K562 (cell line): Measurements from ENCODE around the gene IFI16. TPM values are rescaled to one million over a fixed set of nuclear protein-coding genes. Genes with fewer than 3 reads are reported as not detected.

Experiments used
- ARID1B ChIP-seq: fragments of 450-650 bp; IDR thresholded peaks from 2 replicates; pipeline ENCODE4 v1.6.1; 2016; ENCODE audit warnings: antibody characterized with exemption, mild to moderate bottlenecking, inconsistent platforms
- CBX1 ChIP-seq: sonication (generic); IDR thresholded peaks from 2 replicates; pipeline ENCODE4 v1.6.1; 2016; ENCODE audit warnings: antibody characterized with exemption, low read depth, mild to moderate bottlenecking
- JUNB ChIP-seq: fragments of 450-650 bp; formaldehyde crosslinking; conservative IDR thresholded peaks from 2 replicates; pipeline ENCODE4 v1.4.0; 2020; ENCODE audit warnings: mild to moderate bottlenecking
- MCM2 ChIP-seq: fragments of 450-650 bp; IDR thresholded peaks from 2 replicates; pipeline ENCODE4 v1.6.1; 2017; ENCODE audit warnings: low read depth, mild to moderate bottlenecking
- MEIS2 ChIP-seq: fragments of 450-650 bp; IDR thresholded peaks from 2 replicates; pipeline ENCODE4 v1.6.1; 2014; ENCODE audit warnings: mild to moderate bottlenecking; ENCODE audit not compliant: partially characterized antibody
- MYBL2 ChIP-seq, 2 experiments: fragments of 450-650 bp in 1 of 2; sonication (generic) in 1 of 2; formaldehyde crosslinking in 1 of 2; IDR thresholded peaks; 2 replicates each; pipeline versions ENCODE4 v1.6.1 to v1.8.1; 2017 to 2022; ENCODE audit warnings: borderline replicate concordance in 1 of 2, inconsistent platforms in 1 of 2, low read depth in 1 of 2, mild to moderate bottlenecking in 1 of 2, missing genetic modification reagents in 1 of 2, moderate library complexity in 1 of 2
- NBN ChIP-seq: fragments of 450-650 bp; IDR thresholded peaks from 2 replicates; pipeline ENCODE4 v1.6.1; 2016; ENCODE audit warnings: low read depth, mild to moderate bottlenecking
- NR1H2 ChIP-seq: sonication (generic); formaldehyde crosslinking; IDR thresholded peaks from 2 replicates; pipeline ENCODE4 v1.4.0; 2020; ENCODE audit warnings: mild to moderate bottlenecking, missing genetic modification reagents
- NUFIP1 ChIP-seq: fragments of 450-650 bp; IDR thresholded peaks from 2 replicates; pipeline ENCODE4 v1.6.1; 2018; ENCODE audit not compliant: partially characterized antibody
- RUNX1 ChIP-seq: sonication (generic); IDR thresholded peaks from 2 replicates; pipeline ENCODE4 v1.6.1; 2016; ENCODE audit warnings: antibody characterized with exemption, low read depth
- TAF1 ChIP-seq: IDR thresholded peaks from 2 replicates; pipeline ENCODE4 v1.6.1; 2011; ENCODE audit warnings: mild to moderate bottlenecking, low read length, moderate library complexity; ENCODE audit not compliant: insufficient read depth, control insufficient read depth, severe bottlenecking; ENCODE audit errors: extremely low read depth
- YY1 ChIP-seq, 3 experiments: IDR thresholded peaks; 2 replicates each; pipeline ENCODE4 v1.6.1; 2011; ENCODE audit warnings: low read length in 2 of 3, mild to moderate bottlenecking in 2 of 3, moderate library complexity in 2 of 3, borderline replicate concordance in 1 of 3, control low read depth in 1 of 3, low read depth in 1 of 3; ENCODE audit not compliant: insufficient read depth in 3 of 3, insufficient replicate concordance in 2 of 3, control insufficient read depth in 1 of 3, insufficient read length in 1 of 3; ENCODE audit errors: extremely low read depth in 1 of 3
- ZC3H4 ChIP-seq: sonication (generic); formaldehyde crosslinking; IDR thresholded peaks from 2 replicates; pipeline ENCODE4 v1.9.0; 2021; ENCODE audit warnings: missing genetic modification reagents, borderline replicate concordance
- ZNF140 ChIP-seq: fragments of 250-450 bp; sonication (Bioruptor Pico); IDR thresholded peaks from 2 replicates; pipeline ENCODE4 v1.8.0; 2021; ENCODE audit warnings: moderate library complexity, mild to moderate bottlenecking, inconsistent platforms
- ZNF212 ChIP-seq: fragments of 450-650 bp; formaldehyde crosslinking; IDR thresholded peaks from 2 replicates; pipeline ENCODE4 v1.4.0; 2020; ENCODE audit warnings: mild to moderate bottlenecking
- ZNF274 ChIP-seq: IDR thresholded peaks from 2 replicates; pipeline ENCODE4 v1.6.1; 2011; ENCODE audit warnings: low read depth, mild to moderate bottlenecking, low read length, moderate library complexity, borderline replicate concordance
- ZNF668 ChIP-seq: fragments of 250-450 bp; sonication (Bioruptor Pico); IDR thresholded peaks from 2 replicates; pipeline ENCODE4 v1.8.0; 2022; ENCODE audit warnings: mild to moderate bottlenecking, inconsistent platforms
- polyA plus RNA-seq, 8 experiments: library from polyadenylated mRNA; depleted of rRNA in 4 of 8; stranded (reverse) in 5 of 8; unstranded in 3 of 8; fragments of >200 nt; fragmentation: Nextera tagmentation in 2 of 8; fragmentation: Illumina TruSeq in 1 of 8; extraction: Ambion mirVana in 2 of 8; extraction: Trizol in 1 of 8; gene quantifications; 2 replicates each; pipeline versions ENCODE4 v1.2.1 to v1.2.3, GENCODE V29; 2011 to 2014; ENCODE audit warnings: inconsistent platforms in 1 of 8, missing spikeins in 1 of 8
- total RNA-seq, 7 experiments: library from RNA; depleted of rRNA in 6 of 7; stranded (reverse); fragments of >200 nt in 6 of 7; fragmentation: Illumina TruSeq in 2 of 7; extraction: Trizol in 2 of 7; gene quantifications; 2 replicates each; pipeline versions ENCODE4 v1.2.1 to v1.2.3, GENCODE V29; 2011 to 2021; ENCODE audit warnings: low replicate concordance in 1 of 7
- TF ChIP-seq, protein P1 (sequence below): fragments of 450-650 bp; IDR thresholded peaks from 2 replicates; pipeline ENCODE4 v1.6.1; 2016; ENCODE audit warnings: antibody characterized with exemption
- TF ChIP-seq, protein P2 (sequence below), 2 experiments: fragments of 450-650 bp in 1 of 2; sonication (generic) in 1 of 2; formaldehyde crosslinking in 1 of 2; IDR thresholded peaks in 1 of 2; conservative IDR thresholded peaks in 1 of 2; 2 replicates each; pipeline versions ENCODE4 v1.6.1 to v1.8.1; 2016 to 2023; ENCODE audit warnings: mild to moderate bottlenecking in 2 of 2, moderate library complexity in 2 of 2, inconsistent platforms in 1 of 2, missing genetic modification reagents in 1 of 2
- TF ChIP-seq, protein P3 (sequence below): fragments of 450-650 bp; IDR thresholded peaks from 2 replicates; pipeline ENCODE4 v1.6.1; 2017; ENCODE audit warnings: antibody characterized with exemption, mild to moderate bottlenecking
- TF ChIP-seq, protein P4 (sequence below): sonication (generic); formaldehyde crosslinking; IDR thresholded peaks from 2 replicates; pipeline ENCODE4 v1.9.0; 2022; ENCODE audit warnings: mild to moderate bottlenecking, missing genetic modification reagents

Gene IFI16
- total and polyA plus RNA-seq, 9 of the 15 experiments (the other 6 are each of a cell fraction or from before 2014, with no cell fraction given) = 0.70 to 2.8 (median 1.6) TPM

DNA sequence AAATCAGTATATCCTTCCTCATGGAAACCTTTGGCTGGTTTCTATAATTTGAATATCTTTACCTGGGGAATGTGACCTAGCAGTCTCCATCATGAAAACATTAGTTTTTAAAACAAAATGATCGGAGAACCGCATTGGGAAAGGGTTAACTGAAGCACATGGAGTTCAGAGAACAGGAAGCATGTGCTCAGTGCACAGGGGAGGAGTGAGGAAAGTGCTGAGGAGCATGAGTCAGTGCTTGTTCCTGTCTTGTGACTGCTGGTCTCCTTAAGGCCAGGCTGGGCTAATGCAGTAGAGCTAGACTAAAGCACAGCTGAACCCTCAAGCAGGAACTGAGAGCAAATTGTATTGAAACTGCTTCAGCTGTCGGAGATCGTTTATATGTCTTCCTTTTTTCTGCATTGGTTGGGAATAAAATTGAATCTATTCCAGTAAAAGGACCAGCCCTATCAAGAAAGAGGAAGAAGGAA lies 5.8 kb downstream of the IFI16 start (continued):
- TF ChIP-seq YY1 (IDR thresholded peaks at IDR 0.05; ENCODE audit: borderline replicate concordance in 1 of 3, control insufficient read depth in 1 of 3, extremely low read depth in 1 of 3, insufficient read depth in 3 of 3, insufficient read length in 1 of 3, insufficient replicate concordance in 2 of 3, low read depth in 1 of 3, low read length in 2 of 3) (no peak), RUNX1 (no peak), NR1H2 (no peak), ZC3H4 (CRISPR knock-in tag) (no peak), ZNF140 (no peak), TAF1 (no peak), CBX1 (no peak), ZNF274 (no peak), MYBL2 (IDR thresholded peaks at IDR 0.05; ENCODE audit: low read depth) (no peak), MYBL2 (CRISPR knock-in tag; IDR thresholded peaks at IDR 0.05; ENCODE audit: borderline replicate concordance) (no peak), MEIS2 (no peak), ZNF668 (CRISPR knock-in tag) (no peak), NBN (no peak), ARID1B (0 out of 2 replicates have a peak, but pooled peaks have one; percentile 11), ZNF212 (CRISPR knock-in tag) (no peak), MCM2 (no peak), JUNB (CRISPR knock-in tag) (no peak), NUFIP1 (no peak)
- TF ChIP-seq, protein P1, sequence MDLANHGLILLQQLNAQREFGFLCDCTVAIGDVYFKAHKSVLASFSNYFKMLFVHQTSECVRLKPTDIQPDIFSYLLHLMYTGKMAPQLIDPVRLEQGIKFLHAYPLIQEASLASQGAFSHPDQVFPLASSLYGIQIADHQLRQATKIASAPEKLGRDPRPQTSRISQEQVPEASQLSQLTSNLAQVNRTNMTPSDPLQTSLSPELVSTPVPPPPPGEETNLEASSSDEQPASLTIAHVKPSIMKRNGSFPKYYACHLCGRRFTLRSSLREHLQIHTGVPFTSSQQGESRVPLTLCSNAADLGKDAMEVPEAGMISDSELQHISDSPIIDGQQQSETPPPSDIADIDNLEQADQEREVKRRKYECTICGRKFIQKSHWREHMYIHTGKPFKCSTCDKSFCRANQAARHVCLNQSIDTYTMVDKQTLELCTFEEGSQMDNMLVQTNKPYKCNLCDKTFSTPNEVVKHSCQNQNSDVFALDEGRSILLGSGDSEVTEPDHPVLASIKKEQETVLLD = no peak
- TF ChIP-seq, protein P2, sequence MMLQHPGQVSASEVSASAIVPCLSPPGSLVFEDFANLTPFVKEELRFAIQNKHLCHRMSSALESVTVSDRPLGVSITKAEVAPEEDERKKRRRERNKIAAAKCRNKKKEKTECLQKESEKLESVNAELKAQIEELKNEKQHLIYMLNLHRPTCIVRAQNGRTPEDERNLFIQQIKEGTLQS (IDR thresholded peaks at IDR 0.05) = peak; percentile 67; the same call in 1 of the 2 replicates
- TF ChIP-seq, protein P2 (CRISPR knock-in tag; conservative IDR thresholded peaks at IDR 0.05) = no peak
- TF ChIP-seq, protein P3, sequence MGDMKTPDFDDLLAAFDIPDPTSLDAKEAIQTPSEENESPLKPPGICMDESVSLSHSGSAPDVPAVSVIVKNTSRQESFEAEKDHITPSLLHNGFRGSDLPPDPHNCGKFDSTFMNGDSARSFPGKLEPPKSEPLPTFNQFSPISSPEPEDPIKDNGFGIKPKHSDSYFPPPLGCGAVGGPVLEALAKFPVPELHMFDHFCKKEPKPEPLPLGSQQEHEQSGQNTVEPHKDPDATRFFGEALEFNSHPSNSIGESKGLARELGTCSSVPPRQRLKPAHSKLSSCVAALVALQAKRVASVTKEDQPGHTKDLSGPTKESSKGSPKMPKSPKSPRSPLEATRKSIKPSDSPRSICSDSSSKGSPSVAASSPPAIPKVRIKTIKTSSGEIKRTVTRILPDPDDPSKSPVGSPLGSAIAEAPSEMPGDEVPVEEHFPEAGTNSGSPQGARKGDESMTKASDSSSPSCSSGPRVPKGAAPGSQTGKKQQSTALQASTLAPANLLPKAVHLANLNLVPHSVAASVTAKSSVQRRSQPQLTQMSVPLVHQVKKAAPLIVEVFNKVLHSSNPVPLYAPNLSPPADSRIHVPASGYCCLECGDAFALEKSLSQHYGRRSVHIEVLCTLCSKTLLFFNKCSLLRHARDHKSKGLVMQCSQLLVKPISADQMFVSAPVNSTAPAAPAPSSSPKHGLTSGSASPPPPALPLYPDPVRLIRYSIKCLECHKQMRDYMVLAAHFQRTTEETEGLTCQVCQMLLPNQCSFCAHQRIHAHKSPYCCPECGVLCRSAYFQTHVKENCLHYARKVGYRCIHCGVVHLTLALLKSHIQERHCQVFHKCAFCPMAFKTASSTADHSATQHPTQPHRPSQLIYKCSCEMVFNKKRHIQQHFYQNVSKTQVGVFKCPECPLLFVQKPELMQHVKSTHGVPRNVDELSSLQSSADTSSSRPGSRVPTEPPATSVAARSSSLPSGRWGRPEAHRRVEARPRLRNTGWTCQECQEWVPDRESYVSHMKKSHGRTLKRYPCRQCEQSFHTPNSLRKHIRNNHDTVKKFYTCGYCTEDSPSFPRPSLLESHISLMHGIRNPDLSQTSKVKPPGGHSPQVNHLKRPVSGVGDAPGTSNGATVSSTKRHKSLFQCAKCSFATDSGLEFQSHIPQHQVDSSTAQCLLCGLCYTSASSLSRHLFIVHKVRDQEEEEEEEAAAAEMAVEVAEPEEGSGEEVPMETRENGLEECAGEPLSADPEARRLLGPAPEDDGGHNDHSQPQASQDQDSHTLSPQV = peak; percentile 93
- TF ChIP-seq, protein P4, sequence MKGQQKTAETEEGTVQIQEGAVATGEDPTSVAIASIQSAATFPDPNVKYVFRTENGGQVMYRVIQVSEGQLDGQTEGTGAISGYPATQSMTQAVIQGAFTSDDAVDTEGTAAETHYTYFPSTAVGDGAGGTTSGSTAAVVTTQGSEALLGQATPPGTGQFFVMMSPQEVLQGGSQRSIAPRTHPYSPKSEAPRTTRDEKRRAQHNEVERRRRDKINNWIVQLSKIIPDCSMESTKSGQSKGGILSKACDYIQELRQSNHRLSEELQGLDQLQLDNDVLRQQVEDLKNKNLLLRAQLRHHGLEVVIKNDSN = no peak
